Measurements from ENCODE around the gene TRAF2. TPM values are rescaled to one million over a fixed set of nuclear protein-coding genes. Genes with fewer than 3 reads are reported as not detected.

TRAF2 gene
- total and polyA plus RNA-seq, 9 of the 15 experiments (the other 6 are each of a cell fraction or from before 2014, with no cell fraction given): 0.24 to 45.2 (median 18.0) TPM

DNA sequence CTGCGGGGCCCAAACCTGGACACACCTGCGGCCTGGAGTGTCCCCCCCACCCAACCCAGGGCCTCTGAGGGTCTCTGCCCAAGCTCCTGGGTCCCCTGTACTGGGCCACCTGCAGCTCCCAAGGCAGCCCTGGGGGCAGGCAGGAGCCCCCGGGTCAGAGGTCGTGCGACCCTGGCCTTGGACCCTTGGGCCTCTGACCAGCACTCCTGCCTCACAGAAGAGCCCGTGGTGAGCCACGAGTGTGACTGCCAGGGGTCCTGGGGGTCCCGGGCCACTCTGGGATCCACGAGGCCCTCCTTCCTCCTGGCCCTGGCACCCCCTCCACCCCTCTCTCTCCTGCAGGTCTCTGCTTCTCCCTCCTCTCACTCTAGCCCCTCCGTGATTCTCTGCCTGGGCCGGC, 86.0 kb downstream of the TRAF2 start:
- intact Hi-C loops (cut with micrococcal nuclease) (no loop called here), in situ Hi-C loops (cut with MboI) (no loop called here)
- Histone ChIP-seq H3K27me3 (ENCODE audit: control insufficient read depth in 2 of 2, insufficient read depth in 2 of 2, low read length in 2 of 2) (no peaks in the 10 kb centered on the region), H3K27ac (ENCODE audit: extremely low read depth, low read depth, low read length) (no peak overlapping the region), H3K9ac (ENCODE audit: insufficient read depth in 1 of 2, low read depth in 2 of 2, low read length in 2 of 2) (no peak overlapping the region; a peak in 1 of 4 replicates), H4K20me1 (replicated peaks; ENCODE audit: control insufficient read depth, insufficient read depth, low read length) (no peaks in the 10 kb centered on the region), H2AFZ (ENCODE audit: low read depth, low read length) (no peak overlapping the region), H3K4me1 (replicated peaks in 1 of 2; ENCODE audit: control insufficient read depth in 2 of 2, insufficient read depth in 2 of 2, low read length in 2 of 2) (peaks cover 0 to 87% of the 10 kb centered on the region in 2 experiments; a peak in 2 of 5 replicates), H3K36me3 (ENCODE audit: control insufficient read depth, insufficient read depth, low read length) (no peaks in the 10 kb centered on the region), H3K9me1 (ENCODE audit: control insufficient read depth, insufficient read depth, low read length) (no peaks in the 10 kb centered on the region), H3K79me2 (ENCODE audit: control insufficient read depth, insufficient read depth, low read length) (no peaks in the 10 kb centered on the region), H3K9me3 (replicated peaks; ENCODE audit: control insufficient read depth, insufficient read depth, low read depth, low read length) (no peaks in the 10 kb centered on the region), H3K4me3 (no peak overlapping the region), H3K4me2 (ENCODE audit: insufficient read depth, low read length) (no peak overlapping the region)
- WGBS (ENCODE audit: insufficient coverage, low coverage, missing lambda C conversion rate): 43% methylated on average over 8 of the region's 11 CpGs
- no TSS peak for BruUV-seq (replicated peaks)
- TF ChIP-seq TAF7 (tag; IDR thresholded peaks at IDR 0.05): no peak
- TF ChIP-seq CHD1 (IDR thresholded peaks at IDR 0.05; ENCODE audit: low read length): no peak
- TF ChIP-seq RBM39 (optimal IDR thresholded peaks at IDR 0.05; ENCODE audit: low read depth, low read length): no peak
- ATAC-seq (no peak), DNase-seq (ENCODE audit: extremely low read depth in 1 of 4, low spot score in 3 of 4) (no peak), FAIRE-seq (no peak)
- POLR2A ChIA-PET: no interaction called here
- CTCF ChIA-PET (ENCODE audit: low intra/inter-chr PET ratio): no interaction called here

DNA sequence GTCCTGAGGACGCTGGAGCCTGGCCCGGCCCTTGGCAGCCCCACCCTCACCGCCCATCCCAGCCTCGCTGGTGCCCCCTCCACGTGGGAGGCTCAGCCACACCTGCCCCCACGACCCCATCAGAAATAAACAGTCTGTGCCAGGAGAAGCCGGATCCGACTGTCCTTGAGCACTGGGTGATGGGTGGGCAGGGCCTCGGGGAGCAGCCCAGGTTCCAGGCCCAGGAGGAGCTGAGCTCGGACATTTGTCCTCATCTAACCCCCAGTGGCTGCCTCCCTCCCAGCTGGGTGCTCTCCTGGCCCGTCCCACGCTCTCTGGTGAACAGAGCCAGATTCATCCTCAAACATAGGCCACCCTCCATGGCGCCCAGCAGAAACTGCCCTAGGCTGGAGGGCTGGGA, 86.4 kb downstream of the TRAF2 start:
- 44% methylated on average over 11 of the region's 13 CpGs for WGBS (ENCODE audit: insufficient coverage, low coverage, missing lambda C conversion rate)
- intact Hi-C loops (cut with micrococcal nuclease) (no loop called here), in situ Hi-C loops (cut with MboI) (no loop called here)
- ChIA-PET POLR2A (no interaction called here), CTCF (ENCODE audit: low intra/inter-chr PET ratio) (no interaction called here)
- BruUV-seq (replicated peaks): no TSS peak
- Histone ChIP-seq H3K36me3 (ENCODE audit: control insufficient read depth, insufficient read depth, low read length) (no peaks in the 10 kb centered on the region), H3K27me3 (ENCODE audit: control insufficient read depth in 2 of 2, insufficient read depth in 2 of 2, low read length in 2 of 2) (no peaks in the 10 kb centered on the region), H3K27ac (ENCODE audit: extremely low read depth, low read depth, low read length) (no peak overlapping the region), H4K20me1 (replicated peaks; ENCODE audit: control insufficient read depth, insufficient read depth, low read length) (no peaks in the 10 kb centered on the region), H3K4me3 (no peak overlapping the region), H3K9me1 (ENCODE audit: control insufficient read depth, insufficient read depth, low read length) (no peaks in the 10 kb centered on the region), H3K79me2 (ENCODE audit: control insufficient read depth, insufficient read depth, low read length) (no peaks in the 10 kb centered on the region), H3K4me2 (ENCODE audit: insufficient read depth, low read length) (no peak overlapping the region), H3K9ac (ENCODE audit: insufficient read depth in 1 of 2, low read depth in 2 of 2, low read length in 2 of 2) (peak overlapping the region in 1 of 2 experiments; percentile 73; a peak in 2 of 4 replicates), H2AFZ (ENCODE audit: low read depth, low read length) (no peak overlapping the region), H3K4me1 (replicated peaks in 1 of 2; ENCODE audit: control insufficient read depth in 2 of 2, insufficient read depth in 2 of 2, low read length in 2 of 2) (peaks cover 0 to 91% of the 10 kb centered on the region in 2 experiments; a peak in 2 of 5 replicates), H3K9me3 (replicated peaks; ENCODE audit: control insufficient read depth, insufficient read depth, low read depth, low read length) (no peaks in the 10 kb centered on the region)
- FAIRE-seq (no peak), ATAC-seq (no peak), DNase-seq (ENCODE audit: extremely low read depth in 1 of 4, low spot score in 3 of 4) (no peak)
- TF ChIP-seq ASH1L (IDR thresholded peaks at IDR 0.05; ENCODE audit: borderline replicate concordance, low read depth, partially characterized antibody): no peak
- no peak for TF ChIP-seq ZNF785 (CRISPR knock-in tag; IDR thresholded peaks at IDR 0.05)
- no peak for TF ChIP-seq CBX2 (IDR thresholded peaks at IDR 0.05; ENCODE audit: insufficient read depth, low read length, poor library complexity, severe bottlenecking)
